Activated CD4-positive, alpha-beta T cell treated with anti-CD3 and anti-CD28 coated beads, Interleukin-2, amount 10 ng/mL, durations not matched to agents 7 days and 5 days (primary cell): ENCODE results near the gene ZNF227. TPM values are rescaled to one million over a fixed set of nuclear protein-coding genes. Genes with fewer than 3 reads are reported as not detected.
"Not testable (repeated sequence)": the region's sequence is repeated elsewhere in the genome, so short reads cannot be mapped to it uniquely, and the experiment has no call there.

Experiments
- CTCF ChIA-PET: fragments of 350-600 bp; sonication (Branson Sonifier 250); formaldehyde crosslinking; loops from one replicate; lab custom pipeline; 2021; ENCODE audit warnings: antibody characterized with exemption; lab: Charles Lee
- POLR2A ChIA-PET: fragments of 350-600 bp; sonication (Branson Sonifier 250); formaldehyde crosslinking; loops from one replicate; lab custom pipeline; 2021; ENCODE audit warnings: antibody characterized with exemption; lab: Charles Lee
- DNase-seq: peaks from one replicate; pipeline ENCODE4 v3.0.0-alpha.2; 2020
- H3K27ac Mint-ChIP-seq: one replicate; pipeline ENCODE4 v1.8.0; 2021; ENCODE audit warnings: mild to moderate bottlenecking, moderate library complexity, mixed read lengths
- H3K27me3 Mint-ChIP-seq: one replicate; pipeline ENCODE4 v1.8.0; 2021; ENCODE audit warnings: mixed read lengths
- H3K36me3 Mint-ChIP-seq: one replicate; pipeline ENCODE4 v1.8.0; 2021; ENCODE audit warnings: low read depth, mixed read lengths
- H3K4me1 Mint-ChIP-seq: one replicate; pipeline ENCODE4 v1.8.0; 2021; ENCODE audit warnings: mixed read lengths
- H3K4me3 Mint-ChIP-seq: one replicate; pipeline ENCODE4 v1.8.0; 2021; ENCODE audit warnings: mild to moderate bottlenecking, moderate library complexity, mixed read lengths
- H3K9me3 Mint-ChIP-seq: one replicate; pipeline ENCODE4 v1.8.0; 2021; ENCODE audit warnings: mixed read lengths
- total RNA-seq, 2 experiments: library from RNA; stranded (reverse); gene quantifications; one replicate each; pipeline ENCODE4 v1.2.3, GENCODE V29; 2021

ZNF227 gene
- total RNA-seq, 2 experiments from 2014 or later = 29.8 to 30.7 TPM

DNA sequence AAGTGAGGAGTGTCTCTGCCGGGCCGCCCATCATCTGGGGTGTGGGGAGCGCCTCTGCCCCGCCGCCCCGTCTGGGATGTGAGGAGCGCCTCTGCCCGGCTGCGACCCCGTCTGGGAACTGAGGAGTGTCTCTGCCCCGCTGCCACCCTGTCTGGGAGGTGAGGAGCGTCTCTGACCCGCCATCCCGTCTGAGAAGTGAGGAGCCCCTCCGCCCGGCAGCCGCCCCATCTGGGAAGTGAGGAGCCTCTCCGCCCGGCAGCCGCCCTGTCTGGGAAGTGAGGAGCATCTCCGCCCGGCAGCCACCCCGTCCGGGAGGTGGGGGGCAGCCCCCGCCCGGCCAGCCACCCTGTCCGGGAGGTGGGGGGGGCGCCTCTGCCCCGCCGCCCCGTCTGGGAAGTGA, 8.5 kb upstream of the ZNF227 start:
- H3K27ac Mint-ChIP-seq, H3K27me3 Mint-ChIP-seq, H3K4me1 Mint-ChIP-seq, H3K4me3 Mint-ChIP-seq, DNase-seq, POLR2A ChIA-PET: not testable (repeated sequence)
- CTCF ChIA-PET = interaction anchor here (0.6 kb wide), 1 partner anchor 62 kb away, joined by 3 read pairs; no protein-coding TSS in a partner anchor
- Mint-ChIP-seq H3K9me3 (peaks cover 28% of the 10 kb centered on the region), H3K36me3 (peaks cover 12% of the 10 kb centered on the region)

DNA sequence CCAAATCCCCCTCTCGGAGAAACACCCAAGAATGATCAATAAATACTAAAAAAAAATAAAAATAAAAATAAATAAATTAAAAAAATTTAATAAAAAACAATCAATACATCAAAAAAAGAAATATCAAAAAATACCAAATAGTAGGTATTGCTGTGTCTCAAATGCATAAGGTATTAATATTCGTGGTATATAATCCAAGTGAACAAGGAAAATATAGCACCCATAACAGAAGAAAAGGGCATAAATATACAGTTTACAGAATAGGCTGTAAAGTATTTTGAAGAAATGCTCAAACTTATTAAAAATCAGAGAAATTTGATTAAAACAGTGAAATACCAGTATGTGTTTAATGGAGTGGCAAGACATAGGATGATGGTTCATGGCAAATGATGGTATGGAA, 7.6 kb upstream of the ZNF227 start:
- no peak for DNase-seq
- Mint-ChIP-seq H3K27me3 (peaks cover 3% of the 10 kb centered on the region), H3K36me3 (peaks cover 12% of the 10 kb centered on the region), H3K4me3 (no peak overlapping the region), H3K9me3 (peaks cover 34% of the 10 kb centered on the region), H3K4me1 (peaks cover 10% of the 10 kb centered on the region), H3K27ac (no peak overlapping the region)
- POLR2A ChIA-PET = no interaction called here
- CTCF ChIA-PET = no interaction called here

DNA sequence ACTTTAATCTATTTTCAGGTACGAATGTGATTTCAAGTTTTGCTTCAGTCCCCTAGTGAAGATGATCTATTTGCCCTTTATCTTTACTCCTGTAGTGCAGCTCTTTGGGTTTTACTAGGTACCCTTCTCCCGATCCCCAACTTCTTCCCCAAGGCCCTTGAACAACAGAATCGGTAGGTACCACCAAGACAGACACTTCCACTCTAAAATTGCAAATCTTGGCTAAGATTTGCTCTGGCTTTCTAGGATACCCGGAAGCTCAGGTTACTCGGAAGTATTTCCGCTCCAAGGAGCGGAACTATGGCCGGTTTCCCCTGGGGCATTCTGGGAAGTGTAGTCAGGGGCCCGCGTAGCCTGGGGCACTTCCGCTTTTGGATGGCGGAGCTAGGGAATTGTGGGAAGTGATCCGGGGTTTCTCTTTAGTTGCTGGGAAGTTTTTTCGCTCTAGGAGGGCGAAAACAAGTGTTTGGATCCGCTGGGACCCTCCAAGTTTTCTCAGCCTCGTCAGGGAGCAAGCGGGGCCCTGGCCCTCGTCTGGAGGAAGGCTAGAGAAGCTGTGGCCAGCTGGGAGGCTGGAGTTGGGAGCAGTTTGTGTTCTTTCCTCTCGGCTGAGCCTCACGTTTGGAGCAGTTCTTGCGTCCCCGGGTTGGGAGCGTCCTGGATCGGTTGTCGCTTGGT, 5.1 kb upstream of the ZNF227 start:
- H3K4me3 Mint-ChIP-seq = peak overlapping the region; percentile 83
- H3K9me3 Mint-ChIP-seq = peaks cover 37% of the 10 kb centered on the region
- DNase-seq = peak; percentile 84
- ChIA-PET CTCF (interaction anchor here (0.6 to 1.0 kb wide), 3 partner anchors 9 to 173 kb away, joined by 3 to 4 read pairs (median 3); partner anchors contain the start of gene ZNF235), POLR2A (no interaction called here)
- H3K36me3 Mint-ChIP-seq = peaks cover 12% of the 10 kb centered on the region
- H3K27ac Mint-ChIP-seq = peak overlapping the region; percentile 86
- H3K27me3 Mint-ChIP-seq = peaks cover 3% of the 10 kb centered on the region
- peaks cover 10% of the 10 kb centered on the region for H3K4me1 Mint-ChIP-seq

DNA sequence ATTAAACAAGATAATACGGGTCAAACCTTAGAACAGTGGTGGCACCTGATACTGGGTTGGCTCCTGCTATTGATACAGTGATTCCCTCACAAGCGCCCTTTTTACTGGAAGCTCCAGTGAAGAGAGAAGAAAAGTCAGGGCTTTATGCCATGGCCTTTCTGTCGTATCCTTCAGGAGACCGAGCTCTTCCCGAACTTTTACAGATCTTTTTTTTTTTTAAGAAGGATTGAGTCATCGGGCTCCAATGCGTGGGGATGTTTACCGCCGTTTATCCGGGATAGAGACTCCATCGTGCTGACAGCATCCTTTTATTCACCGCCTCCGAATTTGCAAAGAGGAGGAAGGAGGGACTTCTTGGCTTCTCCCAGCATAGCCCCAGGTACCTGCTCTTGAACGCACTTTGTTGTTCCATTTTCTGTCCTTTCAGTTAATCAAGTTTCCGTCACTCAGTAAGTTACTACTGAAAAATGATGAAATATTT, 574 bp downstream of the ZNF227 start:
- H3K4me3 Mint-ChIP-seq = peak overlapping the region; percentile 92
- H3K36me3 Mint-ChIP-seq = peaks cover 41% of the 10 kb centered on the region
- CTCF ChIA-PET = interaction anchor here (0.6 to 1.4 kb wide), 4 partner anchors 30 to 304 kb away, joined by 3 read pairs; no protein-coding TSS in a partner anchor

DNA sequence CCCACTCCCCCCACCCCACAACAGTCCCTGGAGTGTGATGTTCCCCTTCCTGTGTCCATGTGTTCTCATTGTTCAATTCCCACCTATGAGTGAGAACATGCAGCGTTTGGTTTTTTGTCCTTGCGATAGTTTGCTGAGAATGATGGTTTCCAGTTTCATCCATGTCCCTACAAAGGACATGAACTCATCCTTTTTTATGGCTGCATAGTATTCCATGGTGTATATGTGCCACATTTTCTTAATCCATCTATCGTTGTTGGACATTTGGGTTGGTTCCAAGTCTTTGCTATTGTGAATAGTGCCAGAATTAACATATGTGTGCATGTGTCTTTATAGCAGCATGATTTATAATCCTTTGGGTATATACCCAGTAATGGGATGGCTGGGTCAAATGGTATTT, 7.6 kb downstream of the ZNF227 start:
- POLR2A ChIA-PET, H3K27ac Mint-ChIP-seq, DNase-seq, CTCF ChIA-PET, H3K4me3 Mint-ChIP-seq, H3K27me3 Mint-ChIP-seq: not testable (repeated sequence)
- peaks cover 23% of the 10 kb centered on the region for H3K9me3 Mint-ChIP-seq
- peaks cover 12% of the 10 kb centered on the region for H3K4me1 Mint-ChIP-seq
- peaks cover 69% of the 10 kb centered on the region for H3K36me3 Mint-ChIP-seq

More for the DNA sequence above, 574 bp downstream of the ZNF227 start:
- H3K4me1 Mint-ChIP-seq = peaks cover 25% of the 10 kb centered on the region
- POLR2A ChIA-PET = no interaction called here
- DNase-seq = no peak
- H3K9me3 Mint-ChIP-seq = peaks cover 24% of the 10 kb centered on the region
- H3K27me3 Mint-ChIP-seq = no peaks in the 10 kb centered on the region
- H3K27ac Mint-ChIP-seq = peak overlapping the region; percentile 92

DNA sequence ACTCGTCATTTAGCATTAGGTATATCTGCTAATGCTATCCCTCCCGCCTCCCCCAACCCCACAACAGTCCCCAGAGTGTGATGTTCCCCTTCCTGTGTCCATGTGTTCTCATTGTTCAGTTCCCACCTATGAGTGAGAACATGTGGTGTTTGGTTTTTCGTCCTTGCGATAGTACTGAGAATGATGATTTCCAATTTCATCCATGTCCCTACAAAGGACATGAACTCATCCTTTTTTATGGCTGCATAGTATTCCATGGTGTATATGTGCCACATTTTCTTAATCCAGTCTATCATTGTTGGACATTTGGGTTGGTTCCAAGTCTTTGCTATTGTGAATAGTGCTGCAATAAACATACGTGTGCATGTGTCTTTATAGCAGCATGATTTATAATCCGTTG, 8.4 kb downstream of the ZNF227 start:
- CTCF ChIA-PET, H3K4me1 Mint-ChIP-seq, POLR2A ChIA-PET, H3K27me3 Mint-ChIP-seq, H3K4me3 Mint-ChIP-seq, DNase-seq, H3K27ac Mint-ChIP-seq: not testable (repeated sequence)
- peaks cover 25% of the 10 kb centered on the region for H3K9me3 Mint-ChIP-seq
- H3K36me3 Mint-ChIP-seq = peaks cover 69% of the 10 kb centered on the region

DNA sequence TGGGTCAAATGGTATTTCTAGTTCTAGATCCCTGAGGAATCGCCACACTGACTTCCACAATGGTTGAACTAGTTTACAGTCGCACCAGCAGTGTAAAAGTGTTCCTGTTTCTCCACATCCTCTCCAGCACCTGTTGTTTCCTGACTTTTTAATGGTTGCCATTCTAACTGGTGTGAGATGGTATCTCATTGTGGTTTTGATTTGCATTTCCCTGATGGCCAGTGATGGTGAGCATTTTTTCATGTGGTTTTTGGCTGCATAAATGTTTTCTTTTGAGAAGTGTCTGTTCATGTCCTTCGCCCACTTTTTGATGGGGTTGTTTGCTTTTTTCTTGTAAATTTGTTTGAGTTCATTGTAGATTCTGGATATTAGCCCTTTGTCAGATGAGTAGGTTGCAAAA, 9.0 kb downstream of the ZNF227 start:
- H3K4me1 Mint-ChIP-seq, POLR2A ChIA-PET, H3K4me3 Mint-ChIP-seq, H3K27me3 Mint-ChIP-seq, CTCF ChIA-PET, H3K27ac Mint-ChIP-seq, DNase-seq: not testable (repeated sequence)
- H3K36me3 Mint-ChIP-seq = peaks cover 70% of the 10 kb centered on the region
- peaks cover 29% of the 10 kb centered on the region for H3K9me3 Mint-ChIP-seq

DNA sequence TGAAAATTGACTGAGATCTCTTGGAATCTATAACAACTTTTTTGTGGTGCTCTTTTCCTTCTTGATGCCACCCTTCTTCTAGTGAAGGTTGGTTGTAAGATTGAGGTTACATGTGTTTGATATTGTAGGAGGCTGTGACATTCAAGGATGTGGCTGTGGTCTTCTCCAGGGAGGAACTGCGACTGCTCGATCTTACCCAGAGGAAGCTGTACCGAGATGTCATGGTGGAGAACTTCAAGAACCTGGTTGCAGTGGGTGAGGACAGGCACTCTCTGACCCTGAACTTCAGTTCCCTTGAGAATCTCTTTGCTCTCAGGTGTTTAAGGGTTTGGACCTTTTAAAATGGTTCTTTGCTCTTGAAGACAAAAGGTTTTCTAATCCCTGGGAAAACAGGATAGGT, 16.0 kb downstream of the ZNF227 start:
- ChIA-PET CTCF (no interaction called here), POLR2A (no interaction called here)
- H3K36me3 Mint-ChIP-seq = peaks cover 88% of the 10 kb centered on the region
- DNase-seq = no peak
- no peaks in the 10 kb centered on the region for H3K27me3 Mint-ChIP-seq
- no peak overlapping the region for H3K27ac Mint-ChIP-seq
- no peak overlapping the region for H3K4me3 Mint-ChIP-seq
- no peaks in the 10 kb centered on the region for H3K4me1 Mint-ChIP-seq
- H3K9me3 Mint-ChIP-seq = peaks cover 47% of the 10 kb centered on the region

DNA sequence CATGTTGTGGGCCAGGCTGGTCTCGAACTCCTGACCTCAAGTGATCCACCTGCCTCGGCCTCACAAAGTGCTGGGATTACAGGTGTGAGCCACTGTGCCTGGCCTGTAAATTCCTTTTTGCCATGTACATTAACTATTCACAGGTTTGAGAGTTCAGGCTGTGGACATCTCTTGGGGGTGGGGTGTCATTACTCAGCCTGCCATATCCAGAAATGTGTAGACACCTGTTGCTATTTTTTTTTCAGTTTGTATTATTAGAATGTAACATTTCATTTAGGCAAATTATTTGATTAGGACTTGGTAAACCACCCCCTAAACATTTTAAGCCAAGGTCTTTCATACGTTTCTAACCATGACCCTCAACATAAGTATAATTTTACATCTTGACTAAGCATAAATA, 20.5 kb downstream of the ZNF227 start:
- no peaks in the 10 kb centered on the region for H3K4me1 Mint-ChIP-seq
- no peak overlapping the region for H3K4me3 Mint-ChIP-seq
- H3K27me3 Mint-ChIP-seq = no peaks in the 10 kb centered on the region
- CTCF ChIA-PET = no interaction called here
- peaks cover 90% of the 10 kb centered on the region for H3K36me3 Mint-ChIP-seq
- POLR2A ChIA-PET = no interaction called here
- no peak for DNase-seq
- no peak overlapping the region for H3K27ac Mint-ChIP-seq
- H3K9me3 Mint-ChIP-seq = peaks cover 62% of the 10 kb centered on the region

DNA sequence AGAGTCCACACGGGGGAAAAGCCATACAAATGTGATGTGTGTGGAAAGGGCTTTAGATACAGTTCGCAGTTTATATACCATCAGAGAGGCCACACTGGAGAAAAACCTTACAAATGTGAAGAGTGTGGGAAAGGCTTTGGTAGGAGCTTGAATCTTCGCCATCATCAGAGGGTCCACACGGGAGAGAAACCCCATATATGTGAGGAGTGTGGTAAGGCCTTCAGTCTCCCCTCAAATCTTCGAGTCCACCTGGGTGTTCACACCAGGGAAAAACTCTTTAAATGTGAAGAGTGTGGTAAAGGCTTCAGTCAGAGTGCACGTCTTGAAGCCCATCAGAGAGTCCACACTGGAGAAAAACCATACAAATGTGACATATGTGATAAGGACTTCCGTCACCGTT, 24.1 kb downstream of the ZNF227 start:
- ChIA-PET POLR2A (no interaction called here), CTCF (interaction anchor here (1.8 kb wide), 1 partner anchor 52 kb away, joined by 4 read pairs; no protein-coding TSS in a partner anchor)
- Mint-ChIP-seq H3K36me3 (peaks cover 66% of the 10 kb centered on the region), H3K27ac (no peak overlapping the region), H3K4me3 (no peak overlapping the region), H3K27me3 (no peaks in the 10 kb centered on the region), H3K9me3 (peaks cover 57% of the 10 kb centered on the region), H3K4me1 (no peaks in the 10 kb centered on the region)
- no peak for DNase-seq

DNA sequence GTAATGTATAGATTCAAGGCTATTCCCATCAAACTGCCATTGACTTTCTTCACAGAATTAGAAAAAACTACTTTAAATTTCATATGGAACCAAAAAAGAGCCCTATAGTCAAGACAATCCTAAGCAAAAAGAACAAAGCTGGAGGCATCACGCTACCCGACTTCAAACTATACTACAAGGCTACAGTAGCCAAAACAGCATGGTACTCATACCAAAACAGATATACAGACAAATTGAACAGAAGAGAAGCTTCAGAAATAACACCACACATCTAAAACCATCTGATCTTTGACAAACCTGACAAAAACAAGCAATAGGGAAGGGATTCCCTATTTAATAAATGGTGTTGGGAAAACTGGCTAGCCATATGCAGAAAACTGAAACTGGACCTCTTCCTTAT, 40.0 kb downstream of the ZNF227 start:
- CTCF ChIA-PET, POLR2A ChIA-PET, H3K27ac Mint-ChIP-seq, H3K4me1 Mint-ChIP-seq, H3K4me3 Mint-ChIP-seq, DNase-seq, H3K27me3 Mint-ChIP-seq: not testable (repeated sequence)
- Mint-ChIP-seq H3K9me3 (peaks cover 72% of the 10 kb centered on the region), H3K36me3 (peaks cover 29% of the 10 kb centered on the region)

DNA sequence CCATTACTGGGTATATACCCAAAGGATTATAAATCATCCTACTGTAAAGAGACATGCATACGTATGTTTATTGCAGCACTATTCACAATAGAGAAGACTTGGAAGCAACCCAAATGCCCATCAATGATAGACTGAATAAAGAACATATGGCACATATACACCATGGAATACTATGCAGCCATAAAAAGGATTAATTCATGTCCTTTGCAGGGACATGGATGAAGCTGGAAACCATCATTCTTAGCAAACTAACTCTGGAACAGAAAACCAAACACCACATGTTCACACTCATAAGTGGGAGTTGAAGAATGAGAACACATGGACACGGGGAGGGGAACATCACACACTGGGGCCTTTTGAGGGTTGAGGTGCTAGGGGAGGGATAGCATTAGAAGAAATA, 41.1 kb downstream of the ZNF227 start:
- H3K4me3 Mint-ChIP-seq, H3K4me1 Mint-ChIP-seq, H3K27me3 Mint-ChIP-seq, H3K27ac Mint-ChIP-seq, DNase-seq, CTCF ChIA-PET: not testable (repeated sequence)
- Mint-ChIP-seq H3K36me3 (peaks cover 29% of the 10 kb centered on the region), H3K9me3 (peaks cover 79% of the 10 kb centered on the region)
- POLR2A ChIA-PET = interaction anchor here (0.6 kb wide), 1 partner anchor 269 kb away, joined by 5 read pairs; no protein-coding TSS in a partner anchor

DNA sequence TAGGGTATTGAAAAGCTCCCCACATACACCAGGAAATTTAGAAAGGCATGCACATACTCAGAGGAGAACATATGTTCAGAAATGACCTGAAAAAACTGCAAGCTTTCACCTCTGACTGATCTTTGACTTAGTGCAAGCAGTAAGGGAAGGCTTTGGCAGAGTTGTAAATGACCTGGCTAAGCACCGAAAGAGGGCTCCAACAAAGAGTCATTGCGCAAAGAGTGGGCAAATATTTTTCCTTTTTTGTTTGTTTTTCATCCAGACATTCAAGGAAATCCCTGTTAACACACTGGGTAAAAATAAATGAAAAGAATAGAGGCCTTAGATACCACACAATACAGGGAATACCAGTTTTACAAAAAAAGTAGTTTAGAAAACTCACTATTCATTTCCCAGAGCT, 42.2 kb downstream of the ZNF227 start:
- Mint-ChIP-seq H3K9me3 (peaks cover 80% of the 10 kb centered on the region), H3K36me3 (peaks cover 26% of the 10 kb centered on the region), H3K4me1 (peaks cover 2% of the 10 kb centered on the region), H3K27ac (no peak overlapping the region), H3K27me3 (no peaks in the 10 kb centered on the region), H3K4me3 (no peak overlapping the region)
- CTCF ChIA-PET = no interaction called here
- no peak for DNase-seq
- POLR2A ChIA-PET = no interaction called here
